Activated CD4-positive, alpha-beta memory T cell treated with anti-CD3 and anti-CD28 coated beads, Interleukin-2, amount 10 ng/mL, durations not matched to agents 7 days and 5 days (primary cell): Measurements from ENCODE around the gene SIRT7. TPM values are rescaled to one million over a fixed set of nuclear protein-coding genes. Genes with fewer than 3 reads are reported as not detected.
A peak's percentile ranks its signal among the peaks of the same experiment; 100 is the strongest.

ENCODE experiments used
- CTCF ChIA-PET: fragments of 350-600 bp; sonication (Branson Sonifier 250); formaldehyde crosslinking; loops from one replicate; lab custom pipeline; 2021; ENCODE audit warnings: antibody characterized with exemption, inconsistent platforms; lab: Charles Lee
- POLR2A ChIA-PET: fragments of 350-600 bp; sonication (Branson Sonifier 250); formaldehyde crosslinking; loops from one replicate; lab custom pipeline; 2021; ENCODE audit warnings: antibody characterized with exemption; lab: Charles Lee
- DNase-seq: peaks from one replicate; pipeline ENCODE4 v3.0.0-alpha.2; 2020
- H3K27ac Mint-ChIP-seq: one replicate; pipeline ENCODE4 v1.8.0; 2021; ENCODE audit warnings: mild to moderate bottlenecking, mixed read lengths
- H3K27me3 Mint-ChIP-seq: one replicate; pipeline ENCODE4 v1.8.0; 2021; ENCODE audit warnings: mixed read lengths
- H3K36me3 Mint-ChIP-seq: one replicate; pipeline ENCODE4 v1.8.0; 2021; ENCODE audit warnings: low read depth, mixed read lengths
- H3K4me1 Mint-ChIP-seq: one replicate; pipeline ENCODE4 v1.8.0; 2021; ENCODE audit warnings: mixed read lengths
- H3K4me3 Mint-ChIP-seq: one replicate; pipeline ENCODE4 v1.8.0; 2021; ENCODE audit warnings: mild to moderate bottlenecking, mixed read lengths
- H3K9me3 Mint-ChIP-seq: one replicate; pipeline ENCODE4 v1.8.0; 2021; ENCODE audit warnings: mixed read lengths
- total RNA-seq, 2 experiments: library from RNA; stranded (reverse); gene quantifications; one replicate each; pipeline ENCODE4 v1.2.3, GENCODE V29; 2021

The SIRT7 gene
- total RNA-seq, 2 experiments from 2014 or later = 55.8 to 58.4 TPM

DNA sequence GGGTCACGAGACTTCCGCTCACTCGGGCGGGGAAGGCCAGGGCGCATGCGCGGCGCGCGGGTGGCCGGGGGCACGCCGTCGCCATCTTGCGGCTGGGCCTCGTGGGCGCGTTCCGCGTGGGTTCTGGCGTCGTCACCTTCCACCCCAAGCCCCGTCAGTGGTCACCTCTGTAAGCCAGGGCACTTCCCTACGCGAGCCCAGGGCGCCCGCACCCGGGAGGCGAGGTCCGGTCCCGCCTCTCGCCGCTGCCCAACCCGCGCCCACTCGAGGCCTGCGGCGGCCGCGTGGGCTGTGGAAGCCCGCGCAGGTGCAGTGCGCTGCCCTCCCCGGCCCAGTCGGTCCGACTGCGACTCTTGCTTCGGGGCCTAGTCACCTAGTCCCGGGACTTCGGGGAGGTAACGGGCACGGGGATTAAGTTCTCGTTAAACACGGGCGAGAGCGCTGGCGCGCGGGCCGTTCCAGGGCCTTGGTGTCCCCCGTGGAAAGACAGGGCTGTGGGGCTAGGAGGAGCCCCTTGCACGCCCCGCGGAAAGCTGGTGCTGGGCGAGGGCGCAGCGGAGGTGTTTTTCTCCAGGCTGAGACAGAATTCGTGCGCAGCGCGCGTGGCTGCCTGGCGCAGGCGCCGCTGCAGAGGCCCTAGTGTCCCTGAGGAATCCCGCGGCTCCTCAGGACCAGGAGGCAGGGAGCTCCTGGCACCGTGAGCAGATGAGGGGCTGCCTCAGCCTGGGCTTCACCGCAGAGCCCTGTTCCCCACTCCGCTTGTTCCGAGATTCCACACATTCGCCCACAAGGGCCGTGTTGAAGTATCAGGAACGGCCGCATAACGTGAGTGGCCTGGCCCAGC, 46.4 kb downstream of the SIRT7 start:
- ChIA-PET POLR2A (interaction anchor here (0.7 to 7.0 kb wide), 19 partner anchors 9 to 188 kb away, joined by 3 to 140 read pairs (median 7); partner anchors contain the start of genes ALYREF, ANAPC11, ARL16 and CENPX), CTCF (interaction anchor here (1.0 kb wide), 1 partner anchor 12 kb away, joined by 3 read pairs; no protein-coding TSS in a partner anchor)
- DNase-seq = peak; percentile 95
- Mint-ChIP-seq H3K4me1 (peaks cover 45% of the 10 kb centered on the region), H3K4me3 (peak overlapping the region; percentile 74), H3K9me3 (no peaks in the 10 kb centered on the region), H3K27me3 (no peaks in the 10 kb centered on the region), H3K27ac (peak overlapping the region; percentile 82), H3K36me3 (peaks cover 38% of the 10 kb centered on the region)

DNA sequence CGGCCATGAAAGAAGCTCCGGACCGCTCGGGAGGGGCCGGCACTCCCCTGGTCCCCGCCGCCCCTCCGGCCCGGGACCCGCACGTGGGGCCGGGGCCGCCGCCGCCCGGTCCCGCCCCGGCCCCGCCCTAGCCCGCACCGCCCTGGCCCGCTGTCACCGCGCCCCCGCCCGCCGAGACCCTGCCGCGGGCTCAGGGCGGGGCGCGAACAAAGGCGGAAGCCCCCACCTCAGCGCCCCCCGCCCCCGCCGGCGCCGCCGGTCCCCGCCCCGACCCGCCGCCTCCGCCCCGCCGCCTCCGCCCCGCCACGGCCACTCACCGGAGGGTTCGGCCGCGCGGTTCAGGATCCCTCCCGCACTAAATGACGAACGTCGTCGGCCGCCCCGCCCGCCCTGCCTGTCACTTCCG, 47.0 kb downstream of the SIRT7 start, which contains the start of gene ARHGDIA:
ARHGDIA (minus strand) TSS at position 357 of the 406 bp plus-strand sequence. CDS start 1,407 bp downstream, outside the sequence.
- Mint-ChIP-seq H3K4me1 (peaks cover 47% of the 10 kb centered on the region), H3K27me3 (no peaks in the 10 kb centered on the region), H3K27ac (peak within 1 kb of the TSS; percentile 85), H3K9me3 (no peaks in the 10 kb centered on the region), H3K4me3 (peak within 1 kb of the TSS; percentile 77), H3K36me3 (peaks cover 43% of the 10 kb centered on the region)
- ChIA-PET POLR2A (interaction anchor here (1.0 to 7.0 kb wide), 21 partner anchors 9 to 586 kb away, joined by 3 to 140 read pairs (median 6); partner anchors contain the start of genes ALYREF, ANAPC11, ARL16 and CENPX), CTCF (interaction anchor here (1.0 kb wide), 1 partner anchor 11 kb away, joined by 3 read pairs; no protein-coding TSS in a partner anchor)
- DNase-seq = no peak

DNA sequence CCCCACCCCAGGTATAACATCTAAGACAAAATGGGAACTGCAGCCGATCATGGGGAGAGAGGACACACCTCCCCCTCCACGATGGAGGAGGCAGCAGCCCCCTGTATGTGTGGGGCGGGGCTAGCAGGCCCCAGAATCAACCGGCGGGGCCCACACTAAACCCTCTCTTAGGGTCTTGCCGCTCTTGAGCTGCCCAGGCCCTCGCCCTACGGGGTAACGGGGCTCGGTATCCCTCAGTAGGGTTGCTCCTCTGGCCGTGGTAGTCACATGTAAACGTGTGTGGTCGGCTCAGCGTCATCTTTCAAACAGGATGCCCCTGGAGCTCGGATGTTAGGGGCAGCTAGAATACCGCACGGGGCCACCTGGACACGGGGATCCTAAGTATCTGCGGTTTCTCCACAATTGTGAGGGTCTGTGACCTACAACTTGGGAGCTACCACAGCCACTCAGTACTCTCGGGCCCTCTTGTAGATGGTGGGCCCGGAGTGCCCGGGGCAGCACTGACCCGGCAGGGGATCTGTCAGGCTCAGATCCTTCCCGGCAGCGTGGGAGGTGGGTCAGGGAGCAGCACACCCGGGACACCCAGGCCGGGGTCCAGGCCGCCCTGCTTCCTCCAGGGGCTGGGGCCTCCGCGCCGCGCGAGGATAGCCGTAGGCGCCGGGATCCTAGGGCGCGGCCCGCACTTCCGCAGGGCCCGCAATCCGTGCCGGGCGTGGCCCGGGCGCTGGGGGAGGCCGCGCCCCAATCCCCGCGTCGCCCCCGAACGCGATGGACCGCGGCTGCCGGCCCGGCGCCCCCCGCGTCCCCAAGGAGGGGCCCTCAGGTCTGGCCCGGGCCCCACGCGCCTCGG, 47.6 kb downstream of the SIRT7 start:
- DNase-seq = peak; percentile 66
- ChIA-PET POLR2A (interaction anchor here (0.6 to 7.0 kb wide), 31 partner anchors 10 to 776 kb away, joined by 3 to 140 read pairs (median 5); partner anchors contain the start of genes ALYREF, ANAPC11, ARL16 and ASPSCR1), CTCF (interaction anchor here (0.7 to 2.0 kb wide), 8 partner anchors 11 to 167 kb away, joined by 3 to 6 read pairs (median 3); partner anchors contain the start of genes CENPX, DCXR and LRRC45)
- H3K4me3 Mint-ChIP-seq = peak overlapping the region; percentile 77
- H3K9me3 Mint-ChIP-seq = no peaks in the 10 kb centered on the region
- H3K4me1 Mint-ChIP-seq = peaks cover 51% of the 10 kb centered on the region
- no peaks in the 10 kb centered on the region for H3K27me3 Mint-ChIP-seq
- peaks cover 46% of the 10 kb centered on the region for H3K36me3 Mint-ChIP-seq
- peak overlapping the region; percentile 85 for H3K27ac Mint-ChIP-seq

DNA sequence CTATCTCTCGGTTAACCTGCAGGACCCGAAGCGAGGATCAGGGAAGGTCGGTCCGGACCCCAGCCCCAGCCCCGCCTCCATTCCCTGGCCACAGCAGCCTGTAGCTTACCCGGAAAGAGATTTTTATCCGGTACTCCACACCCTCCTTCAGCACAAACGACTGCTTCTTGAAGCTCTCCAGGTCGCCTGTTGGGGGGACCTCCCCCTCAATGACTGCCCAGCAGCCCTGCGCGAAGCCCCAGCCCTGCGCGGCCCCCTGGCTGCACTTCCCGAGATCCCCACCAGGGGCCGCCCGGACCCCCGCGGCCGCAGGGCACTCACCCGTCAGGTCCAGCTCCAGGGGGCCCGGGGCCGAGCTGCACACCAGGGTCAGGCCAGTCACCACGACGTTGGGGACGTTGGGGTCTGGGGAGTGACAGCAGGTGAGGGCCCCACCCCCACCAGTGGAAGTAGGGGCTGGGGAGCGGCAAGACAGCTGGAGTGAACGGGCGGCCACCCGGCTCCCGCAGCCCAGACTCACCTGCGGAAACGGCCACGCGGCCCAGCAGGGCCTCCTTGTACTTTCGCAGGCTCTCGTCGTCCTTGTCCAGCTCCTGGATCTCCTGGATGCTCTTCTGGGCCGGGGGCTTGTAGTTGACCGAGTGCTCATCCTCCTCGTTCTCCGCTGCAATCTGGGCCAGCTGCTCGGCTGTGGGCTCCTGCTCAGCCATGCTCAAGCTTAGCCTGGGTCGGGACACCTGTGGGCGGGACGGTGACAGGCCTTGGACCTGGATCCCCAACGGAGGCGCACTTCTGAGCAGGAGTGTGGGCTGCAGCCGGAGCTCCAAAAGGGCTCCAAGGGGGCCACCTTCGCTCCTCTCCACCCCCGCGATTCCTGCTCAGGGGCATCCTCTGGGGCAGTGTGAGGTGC, 48.5 kb downstream of the SIRT7 start:
- POLR2A ChIA-PET = interaction anchor here (0.8 to 7.0 kb wide), 26 partner anchors 9 to 775 kb away, joined by 3 to 140 read pairs (median 6); partner anchors contain the start of genes ALYREF, ANAPC11, ARL16 and ASPSCR1
- CTCF ChIA-PET = interaction anchor here (0.7 to 2.0 kb wide), 8 partner anchors 14 to 617 kb away, joined by 3 to 6 read pairs (median 3); partner anchors contain the start of genes CENPX, DCXR and LRRC45
- Mint-ChIP-seq H3K4me1 (peaks cover 51% of the 10 kb centered on the region), H3K27me3 (no peaks in the 10 kb centered on the region), H3K27ac (peak overlapping the region; percentile 85), H3K9me3 (no peaks in the 10 kb centered on the region), H3K4me3 (peak overlapping the region; percentile 77), H3K36me3 (peaks cover 46% of the 10 kb centered on the region)
- peak; percentile 47 for DNase-seq

DNA sequence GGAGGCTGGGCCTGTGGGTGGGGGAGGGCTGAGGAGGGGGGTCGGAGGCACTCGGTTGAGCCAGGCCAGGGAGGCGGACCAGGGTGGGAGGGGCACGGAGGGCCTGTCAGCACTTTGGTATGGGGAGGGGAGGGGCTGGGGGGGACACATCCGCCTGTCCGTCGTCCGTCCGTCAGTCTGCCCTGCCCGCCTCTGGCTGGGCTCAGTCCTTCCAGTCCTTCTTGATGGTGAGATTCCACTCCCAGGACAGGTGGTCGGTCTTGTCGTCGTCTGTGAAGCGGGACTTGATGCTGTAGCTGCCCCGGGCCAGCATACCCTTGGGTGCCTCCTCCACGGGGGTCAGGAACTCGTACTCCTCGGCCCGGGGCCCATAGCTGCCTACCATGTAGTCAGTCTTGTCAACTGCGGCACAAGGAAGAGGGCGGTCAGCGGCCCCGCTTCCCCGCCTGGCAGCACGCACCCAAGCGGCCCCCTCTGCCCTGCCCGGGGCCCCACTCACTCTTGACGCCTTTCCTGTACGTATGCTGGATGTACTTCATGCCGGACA, 49.2 kb downstream of the SIRT7 start:
- H3K4me3 Mint-ChIP-seq = peak overlapping the region; percentile 77
- no peaks in the 10 kb centered on the region for H3K27me3 Mint-ChIP-seq
- peaks cover 50% of the 10 kb centered on the region for H3K4me1 Mint-ChIP-seq
- DNase-seq = no peak
- H3K36me3 Mint-ChIP-seq = peaks cover 48% of the 10 kb centered on the region
- ChIA-PET CTCF (interaction anchor here (1.6 to 2.0 kb wide), 2 partner anchors 55 to 58 kb away, joined by 5 to 6 read pairs; no protein-coding TSS in a partner anchor), POLR2A (interaction anchor here (1.2 to 7.0 kb wide), 10 partner anchors 8 to 202 kb away, joined by 4 to 140 read pairs (median 25); partner anchors contain the start of genes ALYREF, ANAPC11, ARL16 and CCDC137)
- H3K27ac Mint-ChIP-seq = peak overlapping the region; percentile 85
- no peaks in the 10 kb centered on the region for H3K9me3 Mint-ChIP-seq

DNA sequence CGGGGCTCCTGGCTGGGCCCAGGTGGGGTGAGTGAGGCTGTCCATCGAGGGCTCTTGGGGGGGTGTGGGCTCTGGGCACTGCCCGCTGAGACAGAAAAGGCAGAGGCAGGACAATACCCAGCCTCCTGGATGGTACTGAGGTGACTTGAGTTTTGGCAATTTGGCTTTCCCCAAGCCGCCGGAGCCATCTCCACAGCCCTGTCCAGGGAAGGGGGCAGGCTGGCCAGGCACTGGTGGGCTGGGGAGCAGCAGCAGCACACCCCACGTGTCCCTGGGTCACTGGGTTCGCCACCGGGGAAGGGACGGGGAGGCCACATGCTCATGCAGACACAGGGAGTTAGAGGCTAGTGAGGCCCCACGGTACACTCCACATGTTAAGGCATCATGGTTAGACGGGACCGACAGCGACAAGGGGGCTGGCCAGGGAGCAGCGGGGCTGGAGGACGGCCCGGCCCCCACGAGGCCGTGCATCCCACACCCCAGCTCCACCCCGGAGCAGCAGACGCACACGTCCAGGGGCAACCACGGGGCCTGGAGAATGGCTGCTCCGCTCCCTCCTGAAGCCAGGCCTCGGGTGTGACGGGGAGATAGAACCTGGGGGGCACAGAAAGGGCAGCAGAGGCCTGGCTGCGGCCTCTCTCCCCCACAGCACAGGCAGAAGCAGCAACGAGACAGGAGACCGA, 49.8 kb downstream of the SIRT7 start:
- H3K27ac Mint-ChIP-seq = no peak overlapping the region
- POLR2A ChIA-PET = interaction anchor here (0.6 to 6.6 kb wide), 5 partner anchors 7 to 165 kb away, joined by 3 to 133 read pairs (median 6); partner anchors contain the start of genes MRPL12 and P4HB
- no peaks in the 10 kb centered on the region for H3K9me3 Mint-ChIP-seq
- H3K4me1 Mint-ChIP-seq = peaks cover 51% of the 10 kb centered on the region
- peak overlapping the region; percentile 17 for H3K4me3 Mint-ChIP-seq
- DNase-seq = peak; percentile 21
- peaks cover 54% of the 10 kb centered on the region for H3K36me3 Mint-ChIP-seq
- CTCF ChIA-PET = no interaction called here
- no peaks in the 10 kb centered on the region for H3K27me3 Mint-ChIP-seq

DNA sequence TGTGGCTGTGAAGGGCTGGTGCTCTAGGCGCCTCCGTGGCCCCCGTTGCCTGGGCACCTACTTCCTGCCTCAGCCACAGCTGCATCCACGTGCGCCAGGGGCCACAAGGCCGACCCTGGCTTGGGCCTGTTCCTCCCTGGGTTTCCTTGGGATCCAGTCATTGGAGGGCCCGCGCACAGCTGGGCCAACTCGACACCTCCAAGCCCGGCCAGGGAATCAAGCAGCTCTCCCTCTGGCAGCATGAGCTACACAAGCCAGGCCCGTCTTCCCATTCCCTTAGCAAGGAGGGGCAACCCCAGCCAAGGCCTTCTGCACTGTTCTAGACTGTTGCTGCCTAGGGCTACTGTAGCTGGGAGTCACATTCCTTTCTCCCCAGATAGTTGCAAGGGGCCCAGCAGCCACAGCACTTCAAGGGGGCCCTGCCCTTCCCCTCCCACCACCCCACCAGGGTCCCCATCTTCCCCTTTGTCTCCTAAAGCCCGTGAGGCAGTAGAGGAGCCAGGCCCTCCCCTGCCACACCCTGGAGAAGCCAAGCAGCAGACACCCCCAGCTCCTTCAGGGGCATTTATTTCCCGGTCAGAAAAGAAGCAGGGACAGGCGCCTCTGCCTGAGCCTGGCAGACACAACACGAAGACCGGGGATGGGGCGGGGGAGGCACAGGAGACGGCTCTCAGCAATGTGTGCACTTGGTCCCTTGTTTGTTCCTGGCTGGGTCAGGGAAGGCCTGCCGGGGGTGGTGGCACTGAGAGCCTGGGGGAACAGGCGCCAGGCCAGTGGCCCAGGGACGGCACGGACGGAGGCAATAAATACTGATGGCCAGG, 50.6 kb downstream of the SIRT7 start:
- DNase-seq = no peak
- ChIA-PET CTCF (no interaction called here), POLR2A (interaction anchor here (0.6 to 2.6 kb wide), 10 partner anchors 9 to 165 kb away, joined by 3 to 10 read pairs (median 4); partner anchors contain the start of genes MCRIP1 and MRPL12)
- Mint-ChIP-seq H3K4me3 (peak overlapping the region; percentile 30), H3K27me3 (no peaks in the 10 kb centered on the region), H3K36me3 (peaks cover 54% of the 10 kb centered on the region), H3K4me1 (peaks cover 51% of the 10 kb centered on the region), H3K27ac (peak overlapping the region; percentile 68), H3K9me3 (no peaks in the 10 kb centered on the region)

DNA sequence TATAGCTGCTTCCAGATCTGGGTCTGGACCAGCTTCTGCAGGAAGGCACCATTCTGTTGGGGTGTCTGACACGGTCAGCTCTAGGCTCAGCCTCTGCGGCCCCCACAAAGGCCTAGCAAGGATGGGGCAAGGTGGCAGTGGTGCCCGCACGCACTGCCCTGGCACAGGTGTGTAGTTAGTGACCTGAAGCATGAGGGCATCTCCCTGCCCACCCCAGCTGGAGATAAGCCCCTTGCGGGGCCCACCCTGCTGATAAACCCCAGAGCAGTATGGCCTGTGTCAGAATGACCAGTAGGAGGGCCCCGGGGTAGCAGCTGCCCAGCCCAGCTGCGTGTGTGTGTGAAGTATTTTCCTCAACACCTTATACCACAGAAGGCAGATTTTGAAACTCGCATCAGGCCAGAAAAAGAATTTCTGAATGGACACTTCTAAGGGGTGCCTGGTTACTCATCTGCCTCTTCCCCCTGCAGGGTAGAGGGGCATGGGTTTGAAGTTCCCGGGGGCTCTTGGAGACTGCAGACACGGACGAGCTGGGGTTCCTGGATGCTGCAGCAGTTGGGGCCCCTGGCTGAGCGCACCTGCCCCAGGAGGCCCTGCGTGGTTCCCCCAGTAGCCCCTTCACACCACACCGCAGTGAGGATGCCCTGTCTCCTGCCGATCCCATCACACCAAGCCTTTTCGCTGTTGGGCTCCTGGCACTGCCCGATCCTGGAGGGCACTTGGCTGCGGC, 51.4 kb downstream of the SIRT7 start:
- peak overlapping the region; percentile 13 for H3K4me3 Mint-ChIP-seq
- H3K9me3 Mint-ChIP-seq = no peaks in the 10 kb centered on the region
- ChIA-PET POLR2A (interaction anchor here (0.6 to 2.6 kb wide), 15 partner anchors 8 to 183 kb away, joined by 3 to 10 read pairs (median 4); partner anchors contain the start of genes ALYREF, ARL16, HGS and MCRIP1), CTCF (no interaction called here)
- H3K4me1 Mint-ChIP-seq = peaks cover 51% of the 10 kb centered on the region
- H3K27ac Mint-ChIP-seq = peak overlapping the region; percentile 68
- no peaks in the 10 kb centered on the region for H3K27me3 Mint-ChIP-seq
- peaks cover 52% of the 10 kb centered on the region for H3K36me3 Mint-ChIP-seq
- DNase-seq = no peak

DNA sequence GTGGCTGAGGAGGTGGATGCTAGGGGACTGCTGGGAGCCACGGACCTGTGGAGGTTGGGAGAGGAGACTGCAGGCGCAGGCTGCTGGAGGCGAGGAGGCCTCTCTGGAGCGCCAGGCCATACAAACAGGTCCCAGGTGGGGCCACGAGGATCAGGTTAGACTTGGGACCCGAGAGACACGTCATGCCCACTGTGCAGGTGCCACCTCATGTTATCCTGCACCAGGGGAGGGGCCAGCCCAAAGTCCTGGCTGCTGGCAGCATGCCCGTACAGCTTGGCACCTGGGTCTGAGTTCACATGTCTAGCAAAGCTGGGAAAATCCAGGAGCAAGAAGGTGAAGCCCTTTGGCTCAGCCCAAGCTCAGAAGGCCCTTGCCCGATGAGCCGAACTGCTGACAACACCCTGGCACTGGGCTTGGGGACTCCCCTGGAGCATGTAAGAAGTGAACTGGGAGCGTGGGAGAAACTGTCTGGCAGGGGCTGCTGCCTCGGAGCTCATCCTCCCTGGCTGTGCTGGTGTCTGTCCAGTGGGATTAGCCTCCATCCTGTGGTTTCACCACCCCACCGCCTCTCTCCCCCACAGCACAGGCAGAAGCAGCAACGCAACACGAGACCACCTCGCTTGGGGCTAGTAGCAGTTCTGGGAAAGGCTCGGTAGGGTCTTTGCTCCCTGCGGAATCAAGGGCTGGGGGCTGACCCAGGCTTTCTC, 52.1 kb downstream of the SIRT7 start:
- Mint-ChIP-seq H3K27me3 (no peaks in the 10 kb centered on the region), H3K9me3 (no peaks in the 10 kb centered on the region), H3K4me3 (no peak overlapping the region), H3K36me3 (peaks cover 55% of the 10 kb centered on the region), H3K4me1 (peaks cover 53% of the 10 kb centered on the region), H3K27ac (peak overlapping the region; percentile 49)
- no peak for DNase-seq
- CTCF ChIA-PET = no interaction called here
- POLR2A ChIA-PET = interaction anchor here (0.6 to 2.6 kb wide), 10 partner anchors 9 to 183 kb away, joined by 3 to 10 read pairs (median 4); partner anchors contain the start of genes ALYREF, ARL16, HGS and MCRIP1
